NT2/D1 (cell line): ENCODE results near the gene WDR81.
"Not testable (repeated sequence)": the region's sequence is repeated elsewhere in the genome, so short reads cannot be mapped to it uniquely, and the experiment has no call there.

Experiments
- DNase-seq: peaks from one replicate; pipeline ENCODE4 v3.0.0-alpha.2; 2011; ENCODE audit warnings: low read depth, low spot score
- H3K27me3 ChIP-seq: 2 replicates; pipeline ENCODE4 v1.6.0; 2011; ENCODE audit warnings: mild to moderate bottlenecking; ENCODE audit not compliant: insufficient read length, insufficient read depth
- H3K36me3 ChIP-seq: 2 replicates; pipeline ENCODE4 v1.6.1; 2011; ENCODE audit warnings: mild to moderate bottlenecking, low read length, mixed read lengths; ENCODE audit not compliant: insufficient read depth, insufficient read length
- H3K4me1 ChIP-seq: 2 replicates; pipeline ENCODE4 v1.5.1; 2011; ENCODE audit not compliant: insufficient read depth, insufficient read length
- H3K4me3 ChIP-seq: 2 replicates; pipeline ENCODE4 v1.5.1; 2011; ENCODE audit warnings: low read depth; ENCODE audit not compliant: insufficient read length
- H3K9ac ChIP-seq: 2 replicates; pipeline ENCODE4 v1.6.0; 2011; ENCODE audit warnings: low read depth; ENCODE audit not compliant: insufficient read length
- H3K9me3 ChIP-seq: 2 replicates; pipeline ENCODE4 v1.5.1; 2011; ENCODE audit warnings: mild to moderate bottlenecking, low read length; ENCODE audit not compliant: insufficient read depth
- SUZ12 ChIP-seq: IDR thresholded peaks from 2 replicates; pipeline ENCODE4 v1.6.1; 2011; ENCODE audit not compliant: insufficient read length, insufficient read depth; ENCODE audit errors: extremely low read depth
- YY1 ChIP-seq: IDR thresholded peaks from 2 replicates; pipeline ENCODE4 v1.6.1; 2011; ENCODE audit not compliant: insufficient read length, insufficient read depth
- ZNF274 ChIP-seq: IDR thresholded peaks from 2 replicates; pipeline ENCODE4 v1.6.1; 2011; ENCODE audit warnings: mild to moderate bottlenecking, low read depth, low read length

WDR81 gene

DNA sequence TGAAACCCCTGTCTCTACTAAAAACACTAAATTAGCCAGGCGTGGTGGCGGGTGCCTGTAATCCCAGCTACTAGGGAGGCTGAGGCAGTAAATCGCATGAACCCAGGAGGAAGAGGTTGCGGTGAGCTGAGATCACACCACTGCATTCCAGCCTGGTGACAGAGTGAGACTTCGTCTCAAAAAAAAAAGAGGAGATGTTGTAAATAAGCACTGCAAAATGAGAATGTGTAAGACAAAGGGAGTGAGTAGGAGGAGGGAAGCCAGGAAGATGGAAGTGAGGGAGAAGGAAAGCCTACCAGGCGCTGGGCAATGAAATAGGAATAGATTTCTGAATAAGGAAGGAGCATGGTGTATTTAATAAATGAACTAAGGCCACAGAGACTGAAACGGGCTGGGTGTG is 31.2 kb upstream of the WDR81 start:
- Histone ChIP-seq H3K4me1 (no peaks in the 10 kb centered on the region), H3K9ac (no peak overlapping the region), H3K9me3 (no peaks in the 10 kb centered on the region; the same call in 1 of the 2 replicates), H3K27me3 (no peaks in the 10 kb centered on the region), H3K4me3 (no peak overlapping the region), H3K36me3 (no peaks in the 10 kb centered on the region)
- TF ChIP-seq SUZ12 (no peak), ZNF274 (no peak), YY1 (no peak)
- DNase-seq: no peak

DNA sequence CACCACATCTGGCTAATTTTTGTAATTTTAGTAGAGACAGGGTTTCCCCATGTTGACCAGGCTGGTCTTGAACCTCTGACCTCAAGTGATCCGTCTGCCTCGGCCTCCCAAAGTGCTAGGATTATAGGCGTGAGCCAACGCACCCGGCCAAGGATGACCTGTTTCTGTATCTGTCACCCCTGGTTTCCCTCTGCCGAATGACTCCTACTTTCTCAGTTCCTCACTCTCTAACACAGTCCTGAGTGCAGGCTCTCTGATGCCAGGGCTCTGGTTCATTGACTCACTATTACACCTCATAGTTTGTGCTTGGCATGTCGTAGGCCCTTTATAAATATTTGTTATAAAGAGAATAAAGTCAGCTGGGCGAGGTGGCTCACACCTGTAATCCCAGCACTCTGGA is 29.1 kb upstream of the WDR81 start:
- Histone ChIP-seq H3K4me1 (no peaks in the 10 kb centered on the region), H3K4me3 (no peak overlapping the region), H3K9me3 (no peaks in the 10 kb centered on the region; the same call in 1 of the 2 replicates), H3K27me3 (no peaks in the 10 kb centered on the region), H3K36me3 (no peaks in the 10 kb centered on the region), H3K9ac (no peak overlapping the region)
- TF ChIP-seq ZNF274 (no peak), SUZ12 (no peak), YY1 (no peak)
- DNase-seq: no peak

DNA sequence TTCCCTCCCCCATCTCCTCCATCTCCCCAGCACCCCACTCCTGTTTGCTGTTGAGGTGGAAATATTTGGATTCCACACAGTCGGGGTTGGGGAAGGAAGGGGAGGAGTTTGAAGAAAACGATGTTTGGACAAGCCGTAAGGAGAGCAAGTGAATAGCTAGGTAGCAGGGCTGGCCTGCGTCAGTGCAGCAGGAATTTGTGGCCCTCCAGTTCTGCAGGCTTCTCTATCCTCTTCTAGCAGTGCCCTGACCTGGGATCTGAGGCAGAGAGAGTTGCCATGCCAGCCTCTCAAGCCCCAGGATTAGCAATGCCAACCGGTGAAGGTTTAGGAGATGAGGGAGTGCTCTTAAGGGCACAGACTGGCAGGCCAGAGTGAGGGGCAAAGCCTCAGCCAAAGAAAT is 26.8 kb upstream of the WDR81 start:
- DNase-seq: no peak
- Histone ChIP-seq H3K9me3 (no peaks in the 10 kb centered on the region), H3K4me3 (no peak overlapping the region), H3K4me1 (no peaks in the 10 kb centered on the region), H3K36me3 (no peaks in the 10 kb centered on the region), H3K27me3 (no peaks in the 10 kb centered on the region), H3K9ac (no peak overlapping the region)
- TF ChIP-seq YY1: no peak
- no peak for TF ChIP-seq ZNF274
- no peak for TF ChIP-seq SUZ12

DNA sequence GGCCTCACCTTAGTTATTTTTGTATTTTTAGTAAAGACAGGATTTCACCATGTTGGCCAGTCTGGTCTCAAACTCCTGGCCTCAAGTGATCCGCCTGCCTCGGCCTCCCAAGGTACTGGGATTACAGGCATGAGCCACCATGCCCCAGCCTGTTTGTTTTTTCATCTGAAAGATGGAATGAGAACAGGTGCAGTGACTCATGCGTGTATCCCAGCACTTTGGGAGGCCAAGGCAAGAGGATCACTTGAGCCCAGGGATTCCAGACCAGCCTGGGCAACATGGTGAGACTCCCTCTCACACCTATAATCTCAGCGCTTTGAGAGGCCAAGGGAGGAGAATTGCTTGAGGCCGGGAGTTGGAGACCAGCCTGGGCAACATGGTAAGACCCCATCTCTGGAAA is 24.6 kb upstream of the WDR81 start:
- DNase-seq, H3K36me3 ChIP-seq, H3K27me3 ChIP-seq, H3K4me3 ChIP-seq, H3K9ac ChIP-seq, H3K4me1 ChIP-seq, H3K9me3 ChIP-seq: not testable (repeated sequence)

DNA sequence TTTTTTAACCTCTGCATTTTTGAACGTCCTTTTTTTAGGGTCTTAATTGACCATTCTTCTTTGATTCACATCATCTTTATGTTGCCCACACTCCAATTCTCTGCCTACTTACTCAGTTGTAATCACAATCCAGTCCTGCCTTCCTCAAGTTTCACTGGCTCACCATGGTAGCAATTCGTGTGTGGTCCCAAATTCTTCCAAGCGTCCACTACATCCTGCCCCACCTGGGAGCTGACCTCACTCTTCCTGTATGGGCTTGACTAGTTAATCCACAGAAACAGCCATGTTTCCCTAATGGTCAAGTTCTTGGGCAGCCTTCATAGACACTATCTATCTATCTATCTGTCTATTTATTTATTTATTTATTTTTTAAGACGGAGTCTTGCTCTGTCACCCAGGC is 21.4 kb upstream of the WDR81 start:
- H3K36me3 ChIP-seq: no peaks in the 10 kb centered on the region
- DNase-seq: no peak
- no peaks in the 10 kb centered on the region for H3K27me3 ChIP-seq
- TF ChIP-seq YY1 (no peak), ZNF274 (no peak), SUZ12 (no peak)
- no peak overlapping the region for H3K9ac ChIP-seq
- H3K4me1 ChIP-seq: no peaks in the 10 kb centered on the region
- H3K9me3 ChIP-seq: no peaks in the 10 kb centered on the region
- H3K4me3 ChIP-seq: no peak overlapping the region

DNA sequence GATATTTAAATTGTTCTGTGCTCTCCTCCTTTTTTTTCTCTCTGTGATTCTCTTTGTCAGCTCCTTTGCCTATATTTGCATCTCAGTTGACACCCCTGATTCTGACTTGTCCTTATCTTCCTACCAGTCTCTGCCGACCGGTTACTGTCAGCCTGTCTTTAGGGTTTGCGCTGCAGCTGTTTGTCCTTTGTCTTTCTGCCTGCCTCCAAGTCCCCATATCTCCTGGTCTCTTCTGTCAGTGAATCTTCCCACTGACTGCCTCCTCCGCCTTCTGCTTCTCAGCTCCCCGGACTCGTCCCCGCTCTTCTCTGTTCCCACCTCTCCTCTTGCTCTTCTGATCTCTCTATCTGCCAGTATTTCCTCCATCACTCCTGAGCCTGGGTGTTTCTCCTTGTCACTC is 19.5 kb upstream of the WDR81 start:
- H3K36me3 ChIP-seq: no peaks in the 10 kb centered on the region
- no peaks in the 10 kb centered on the region for H3K4me1 ChIP-seq
- peaks cover 2% of the 10 kb centered on the region for H3K27me3 ChIP-seq
- no peak for DNase-seq
- H3K9me3 ChIP-seq: no peaks in the 10 kb centered on the region
- no peak overlapping the region for H3K9ac ChIP-seq
- H3K4me3 ChIP-seq: no peak overlapping the region
- TF ChIP-seq ZNF274 (no peak), YY1 (no peak), SUZ12 (no peak)

DNA sequence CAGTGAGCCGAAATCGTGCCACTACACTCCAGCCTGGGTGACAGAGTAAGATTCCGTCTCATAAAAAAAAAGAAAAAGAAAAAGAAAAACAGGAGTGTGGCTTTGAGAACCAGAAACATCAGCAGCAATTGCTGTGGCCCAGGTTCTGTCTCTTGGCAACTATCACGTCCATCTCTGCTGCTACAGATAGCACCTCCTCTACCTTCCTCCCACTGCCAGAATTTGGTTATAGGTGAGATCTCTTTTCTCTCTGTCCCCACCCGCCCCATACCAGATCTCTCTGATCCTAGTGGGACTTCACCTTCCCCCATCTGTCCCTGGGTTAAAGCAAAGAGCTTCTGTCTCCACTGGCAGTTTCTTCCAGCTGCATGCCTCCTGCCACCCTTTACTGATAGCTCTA is 17.4 kb upstream of the WDR81 start:
- no peak for TF ChIP-seq SUZ12
- no peak for TF ChIP-seq YY1
- TF ChIP-seq ZNF274: no peak
- Histone ChIP-seq H3K4me1 (no peaks in the 10 kb centered on the region), H3K9ac (no peak overlapping the region), H3K9me3 (no peaks in the 10 kb centered on the region), H3K4me3 (no peak overlapping the region), H3K27me3 (peaks cover 3% of the 10 kb centered on the region), H3K36me3 (peaks cover 5% of the 10 kb centered on the region)
- no peak for DNase-seq

DNA sequence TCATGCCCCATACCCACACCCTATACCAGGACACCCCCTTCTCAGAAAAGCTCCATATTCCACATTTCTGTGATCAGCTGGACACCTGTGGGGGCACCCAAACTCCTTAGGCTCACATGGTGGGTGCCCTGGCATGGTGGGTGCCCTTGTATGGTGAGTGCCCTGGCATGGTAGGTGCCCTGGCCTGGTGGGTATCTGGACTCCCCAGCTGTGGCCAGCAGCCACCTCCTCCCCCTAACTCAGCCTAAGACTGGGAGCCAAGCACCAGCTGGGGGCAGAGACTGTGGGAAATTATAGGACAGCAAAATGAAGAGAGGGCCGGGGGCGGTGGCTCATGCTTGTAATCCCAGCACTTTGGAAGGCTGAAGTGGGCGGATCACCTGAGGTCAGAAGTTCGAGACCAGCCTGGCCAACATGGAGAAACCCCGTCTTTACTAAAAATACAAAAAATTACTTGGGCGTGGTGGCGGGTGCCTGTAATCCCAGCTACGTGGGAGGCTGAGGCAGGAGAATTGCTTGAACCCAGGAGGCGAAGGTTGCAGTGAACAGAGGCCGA is 15.6 kb upstream of the WDR81 start:
- peaks cover 23% of the 10 kb centered on the region for H3K36me3 ChIP-seq
- H3K4me1 ChIP-seq: peaks cover 13% of the 10 kb centered on the region
- not testable (repeated sequence) for DNase-seq, H3K9me3 ChIP-seq, H3K9ac ChIP-seq, H3K4me3 ChIP-seq, H3K27me3 ChIP-seq
